Panc1 (cell line): ENCODE measurements around the gene DCAF5. TPM values are rescaled to one million over a fixed set of nuclear protein-coding genes. Genes with fewer than 3 reads are reported as not detected.

Source experiments
- ATAC-seq: fragments of 200-7000 bp; cut with Tn5 transposase; 2 replicates; pipeline ENCODE4 v1.9.1; 2020; ENCODE audit warnings: mild to moderate bottlenecking, moderate library complexity
- BruUV-seq: library from RNA; stranded (reverse); fragments of 400-500 nt; replicated peaks from 2 replicates; lab custom pipeline; 2021; lab: Mats Ljungman, UMichigan
- CTCF ChIA-PET: fragments of 300-600 bp; sonication (Branson Sonifier 250); formaldehyde crosslinking; loops from one replicate; lab custom pipeline; 2022; ENCODE audit warnings: antibody characterized with exemption; lab: Charles Lee
- POLR2A ChIA-PET: fragments of 300-600 bp; sonication (Branson Sonifier 250); formaldehyde crosslinking; loops from one replicate; lab custom pipeline; 2022; ENCODE audit warnings: antibody characterized with exemption; lab: Charles Lee
- DNase-seq: peaks from one replicate; pipeline ENCODE4 v3.0.0-alpha.2; 2010; ENCODE audit warnings: low read depth, low spot score
- H3K27ac ChIP-seq: 2 replicates; pipeline ENCODE4 v1.5.1; 2011; ENCODE audit warnings: mild to moderate bottlenecking, low read length, inconsistent platforms
- H3K27me3 ChIP-seq: fragments of 200-500 bp; sonication (Bioruptor generic); 2 replicates; pipeline ENCODE4 v1.6.0; 2014; ENCODE audit warnings: low read length, inconsistent platforms; ENCODE audit not compliant: control insufficient read depth, insufficient read depth
- H3K36me3 ChIP-seq: fragments of 200-500 bp; sonication (Bioruptor generic); 2 replicates; pipeline ENCODE4 v1.5.1; 2014; ENCODE audit warnings: inconsistent platforms, mild to moderate bottlenecking, low read length, moderate library complexity; ENCODE audit not compliant: control insufficient read depth, insufficient read depth
- H3K4me1 ChIP-seq: 2 replicates; pipeline ENCODE4 v1.5.1; 2011; ENCODE audit warnings: inconsistent platforms, mild to moderate bottlenecking, low read length, moderate library complexity; ENCODE audit not compliant: control insufficient read depth, insufficient read depth
- H3K4me3 ChIP-seq, 2 experiments: 2 replicates each; pipeline ENCODE4 v1.5.1; 2011 to 2012; ENCODE audit warnings: low read depth in 2 of 2, low read length in 2 of 2, mild to moderate bottlenecking in 2 of 2, inconsistent platforms in 1 of 2, moderate library complexity in 1 of 2
- H3K9me3 ChIP-seq: fragments of 200-500 bp; sonication (Bioruptor generic); 2 replicates; pipeline ENCODE4 v1.5.1; 2014; ENCODE audit warnings: low read depth, mild to moderate bottlenecking, inconsistent platforms, low read length, moderate library complexity; ENCODE audit not compliant: control insufficient read depth, insufficient read depth
- CTCF ChIP-seq: fragments of 450-650 bp; IDR thresholded peaks from 2 replicates; pipeline ENCODE4 v1.5.1; 2017; ENCODE audit warnings: mild to moderate bottlenecking
- POLR2AphosphoS5 ChIP-seq: IDR thresholded peaks from 2 replicates; pipeline ENCODE4 v1.6.1; 2012; ENCODE audit warnings: mild to moderate bottlenecking, low read depth, low read length, moderate library complexity
- REST ChIP-seq, 2 experiments: IDR thresholded peaks; 2 replicates each; pipeline ENCODE4 v1.6.1; 2011 to 2012; ENCODE audit warnings: low read depth in 2 of 2, control low read depth in 1 of 2, low read length in 1 of 2, mild to moderate bottlenecking in 1 of 2, moderate library complexity in 1 of 2; ENCODE audit not compliant: insufficient read depth in 1 of 2
- SIN3A ChIP-seq: IDR thresholded peaks from 2 replicates; pipeline ENCODE4 v1.6.1; 2012; ENCODE audit warnings: low read depth, mild to moderate bottlenecking, low read length, moderate library complexity, borderline replicate concordance; ENCODE audit not compliant: insufficient read depth
- TCF7L2 ChIP-seq: IDR thresholded peaks from 2 replicates; pipeline ENCODE4 v1.6.1; 2011; ENCODE audit warnings: mild to moderate bottlenecking, low read depth, low read length, inconsistent platforms
- in situ Hi-C: cut with HindIII; loops from 2 replicates; pipeline ENCODE4 v1.10.0; 2016; ENCODE audit warnings: low sequenced_read_pairs, low pct_unique_long_range_greater_than_20kb
- intact Hi-C: fragments of 100-400 bp; cut with micrococcal nuclease; formaldehyde crosslinking; loops from one replicate; pipeline ENCODE4 v1.10.0; 2022; ENCODE audit not compliant: unreplicated experiment
- total RNA-seq: library from RNA; stranded (reverse); gene quantifications from one replicate; pipeline ENCODE4 v1.2.1, GENCODE V29; 2021; ENCODE audit not compliant: unreplicated experiment

The DCAF5 gene
- total RNA-seq, 1 experiment from 2014 or later: 27.6 TPM

- H3K9me3 ChIP-seq: no peaks in the 10 kb centered on the region
- BruUV-seq: no TSS peak
- ChIA-PET POLR2A (no interaction called here), CTCF (no interaction called here)
- H3K27me3 ChIP-seq: no peaks in the 10 kb centered on the region
- ATAC-seq (no peak), DNase-seq (no peak)
- no peaks in the 10 kb centered on the region for H3K36me3 ChIP-seq
- intact Hi-C loops (loop anchor here (10.0 kb wide), 1 partner anchor 84 kb away; no protein-coding TSS in a partner anchor), in situ Hi-C loops (no loop called here)
- H3K4me3 ChIP-seq: no peak overlapping the region
- peaks cover 25% of the 10 kb centered on the region for H3K4me1 ChIP-seq
- no peak overlapping the region for H3K27ac ChIP-seq
- TF ChIP-seq CTCF (no peak), REST (IDR thresholded peaks at IDR 0.05; ENCODE audit: insufficient read depth in 1 of 2, low read depth in 2 of 2, low read length in 1 of 2) (no peak), POLR2AphosphoS5 (no peak), SIN3A (no peak), TCF7L2 (no peak)
Measured at GRCh38 chr14:69131176-69131575, 21.7 kb downstream of the DCAF5 start.

DNA sequence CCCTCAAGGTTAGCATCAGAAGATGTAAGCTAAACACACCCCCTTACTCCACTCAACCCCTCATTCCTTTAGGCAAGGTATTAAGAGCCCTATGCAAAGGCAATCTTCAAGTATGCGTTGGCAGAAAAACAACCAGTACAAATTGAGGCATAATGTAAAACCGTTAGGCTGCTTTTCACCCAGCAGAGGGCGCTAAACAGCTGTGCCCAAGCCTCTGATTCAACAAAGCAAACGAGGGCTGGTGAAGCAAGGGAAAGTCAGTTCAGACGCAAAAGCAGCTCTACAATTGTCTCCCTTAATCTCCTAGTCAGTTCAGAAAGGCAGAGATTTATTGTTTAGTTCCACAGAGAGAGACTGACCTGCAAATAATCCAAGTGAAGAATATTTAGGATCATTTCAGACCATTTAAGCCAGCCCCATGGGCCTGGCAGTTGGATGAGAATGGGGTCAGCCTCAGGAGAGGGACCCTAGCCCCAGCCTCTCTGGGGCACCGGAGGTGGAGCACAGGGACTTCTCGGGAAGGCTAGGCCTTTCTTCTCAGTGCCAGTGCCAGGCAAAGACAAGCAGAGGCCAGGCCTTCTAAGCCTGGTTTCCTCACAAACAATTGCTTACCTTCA, 23.5 kb downstream of the DCAF5 start:
- POLR2A ChIA-PET: interaction anchor here (0.5 kb wide), 2 partner anchors 99 to 132 kb away, joined by 9 to 11 read pairs; no protein-coding TSS in a partner anchor
- TF ChIP-seq REST (IDR thresholded peaks at IDR 0.05; ENCODE audit: insufficient read depth in 1 of 2, low read depth in 2 of 2, low read length in 1 of 2) (no peak), SIN3A (no peak), CTCF (peak; percentile 91)
- H3K4me3 ChIP-seq: no peak overlapping the region
- no peaks in the 10 kb centered on the region for H3K36me3 ChIP-seq
- in situ Hi-C loops: no loop called here
- DNase-seq (peak; percentile 69), ATAC-seq (peak; percentile 95)
- intact Hi-C loops: no loop called here
- H3K4me1 ChIP-seq: peaks cover 25% of the 10 kb centered on the region
- BruUV-seq: no TSS peak
- H3K9me3 ChIP-seq: no peaks in the 10 kb centered on the region
- CTCF ChIA-PET: interaction anchor here (0.7 to 0.9 kb wide), 2 partner anchors 22 to 112 kb away, joined by 3 to 4 read pairs; no protein-coding TSS in a partner anchor
- H3K27ac ChIP-seq: peak overlapping the region; percentile 72; the same call in 1 of the 2 replicates
- H3K27me3 ChIP-seq: no peaks in the 10 kb centered on the region
